ENCODE measurements around the gene COQ2. TPM values are rescaled to one million over a fixed set of nuclear protein-coding genes. Genes with fewer than 3 reads are reported as not detected.
"Not testable (repeated sequence)": the region's sequence is repeated elsewhere in the genome, so short reads cannot be mapped to it uniquely, and the experiment has no call there.

Gene COQ2
- total RNA-seq, result 10 to 100 TPM; 12.5 to 21.6 (median 18.1) TPM
- long read RNA-seq, donor 1, transcript COQ2-206 (7 exons, 1,641 nt), result major isoform, 6 of 9 reads
- long read RNA-seq, donor 1, partial matches to known transcripts, result 1 of 9 reads
- long read RNA-seq, donor 1, other reads (novel, unspliced or antisense), result 2 of 9 reads
- long read RNA-seq, donor 2, transcript COQ2-206 (7 exons, 1,641 nt), result major isoform, 27 of 38 reads
- long read RNA-seq, donor 2, partial matches to known transcripts, result 1 of 38 reads
- long read RNA-seq, donor 2, other reads (novel, unspliced or antisense), result 8 of 38 reads

GRCh38 chr4:83284193-83285054, at the start of gene COQ2:
COQ2 (minus strand) TSS chr4:83284798; CDS start chr4:83284764, 34 bp downstream.
- TF ChIP-seq CTCF (IDR thresholded peaks at IDR 0.05), result peak; percentile 31
- Histone ChIP-seq H3K4me1 (ENCODE audit: low read depth) (peaks cover 10% of the 10 kb centered on the region), H3K4me3 (peak within 1 kb of the TSS; percentile 50), H3K9me3 (no peaks in the 10 kb centered on the region), H3K36me3 (ENCODE audit: low read depth) (no peaks in the 10 kb centered on the region)
- DNase-seq (peak; percentile 97 to 98 (median 97)), ATAC-seq (peak; percentile 94)
- intact Hi-C loops (cut with DNase I, micrococcal nuclease), result loop anchor here (10.0 kb wide), 2 partner anchors 210 to 390 kb away; partner anchors contain the start of gene SEC31A (in 1 of the 2)

GRCh38 chr4:83331956-83332355, 47.4 kb upstream of the COQ2 start:
- Histone ChIP-seq H3K4me1 (ENCODE audit: low read depth) (no peaks in the 10 kb centered on the region), H3K36me3 (ENCODE audit: low read depth) (no peaks in the 10 kb centered on the region), H3K9me3 (no peaks in the 10 kb centered on the region), H3K4me3 (no peak overlapping the region)
- intact Hi-C loops (cut with DNase I, micrococcal nuclease), result no loop called here
- DNase-seq (no peak), ATAC-seq (no peak)
- no peak for TF ChIP-seq CTCF (IDR thresholded peaks at IDR 0.05)

- intact Hi-C loops (cut with DNase I, micrococcal nuclease), result no loop called here
- H3K36me3 ChIP-seq (ENCODE audit: low read depth), result no peaks in the 10 kb centered on the region
- ATAC-seq (no peak), DNase-seq (no peak)
- no peaks in the 10 kb centered on the region for H3K9me3 ChIP-seq
- no peak overlapping the region for H3K4me3 ChIP-seq
- no peaks in the 10 kb centered on the region for H3K4me1 ChIP-seq (ENCODE audit: low read depth)
- no peak for TF ChIP-seq CTCF (IDR thresholded peaks at IDR 0.05)
Measured at GRCh38 chr4:83329521-83330110, 45.0 kb upstream of the COQ2 start.

GRCh38 chr4:83328521-83329187, 44.1 kb upstream of the COQ2 start:
- no peak for ATAC-seq
- no peak overlapping the region for H3K4me3 ChIP-seq
- TF ChIP-seq CTCF (IDR thresholded peaks at IDR 0.05), result no peak
- H3K4me1 ChIP-seq (ENCODE audit: low read depth), result no peaks in the 10 kb centered on the region
- no peaks in the 10 kb centered on the region for H3K36me3 ChIP-seq (ENCODE audit: low read depth)
- intact Hi-C loops (cut with DNase I, micrococcal nuclease), result no loop called here
- DNase-seq, result no peak
- no peaks in the 10 kb centered on the region for H3K9me3 ChIP-seq

GRCh38 chr4:83326546-83326945, 41.9 kb upstream of the COQ2 start:
- Histone ChIP-seq H3K9me3 (no peaks in the 10 kb centered on the region), H3K4me3 (no peak overlapping the region), H3K36me3 (ENCODE audit: low read depth) (no peaks in the 10 kb centered on the region), H3K4me1 (ENCODE audit: low read depth) (no peaks in the 10 kb centered on the region)
- ATAC-seq (no peak), DNase-seq (no peak)
- intact Hi-C loops (cut with DNase I, micrococcal nuclease), result no loop called here
- TF ChIP-seq CTCF (IDR thresholded peaks at IDR 0.05), result no peak

- ATAC-seq; H3K36me3 ChIP-seq (ENCODE audit: low read depth); H3K4me1 ChIP-seq (ENCODE audit: low read depth); H3K9me3 ChIP-seq; intact Hi-C loops (cut with DNase I, micrococcal nuclease); DNase-seq; H3K4me3 ChIP-seq: not testable (repeated sequence)
Measured at GRCh38 chr4:83325306-83325705, 40.7 kb upstream of the COQ2 start.
